Activated CD4-positive, alpha-beta T cell treated with anti-CD3 and anti-CD28 coated beads for 1 hour (primary cell): ENCODE data around the gene TSNAXIP1.
"Not testable (repeated sequence)": the region's sequence is repeated elsewhere in the genome, so short reads cannot be mapped to it uniquely, and the experiment has no call there.

ENCODE experiments used
- DNase-seq: peaks from one replicate; pipeline ENCODE4 v3.0.0-alpha.2; 2020

TSNAXIP1 gene

GRCh38 chr16:67861877-67862276 is 55.2 kb downstream of the TSNAXIP1 start:
- no peak for DNase-seq

- no peak for DNase-seq
Observed at GRCh38 chr16:67862623-67863583, 56.2 kb downstream of the TSNAXIP1 start.

GRCh38 chr16:67864044-67864443 is 57.4 kb downstream of the TSNAXIP1 start:
- DNase-seq = not testable (repeated sequence)

- DNase-seq = no peak
Observed at GRCh38 chr16:67864594-67864993, 57.9 kb downstream of the TSNAXIP1 start.

GRCh38 chr16:67865318-67865717 is 58.6 kb downstream of the TSNAXIP1 start:
- no peak for DNase-seq

GRCh38 chr16:67868290-67868689 is 61.6 kb downstream of the TSNAXIP1 start:
- no peak for DNase-seq

GRCh38 chr16:67869653-67870052 is 63.0 kb downstream of the TSNAXIP1 start:
- DNase-seq = no peak

GRCh38 chr16:67871256-67871655 is 64.6 kb downstream of the TSNAXIP1 start:
- DNase-seq = no peak

- DNase-seq = no peak
Observed at GRCh38 chr16:67872131-67872630, 65.5 kb downstream of the TSNAXIP1 start.

GRCh38 chr16:67872631-67873434 is 66.1 kb downstream of the TSNAXIP1 start, which contains the start of gene EDC4:
Gene EDC4 (plus strand): TSS chr16:67873052. CDS start chr16:67873262, 210 bp downstream.
- peak; percentile 83 for DNase-seq

- no peak for DNase-seq
Observed at GRCh38 chr16:67873435-67874370, 67.0 kb downstream of the TSNAXIP1 start.

- DNase-seq = no peak
Observed at GRCh38 chr16:67874372-67874771, 67.7 kb downstream of the TSNAXIP1 start.

GRCh38 chr16:67877064-67877463 is 70.4 kb downstream of the TSNAXIP1 start:
- DNase-seq = no peak
